Measurements from ENCODE around the gene PPM1H.

- no peak for TF ChIP-seq CTCF (conservative IDR thresholded peaks at IDR 0.05; ENCODE audit: low read length)
- no peak for TF ChIP-seq EZH2phosphoT487 (IDR thresholded peaks at IDR 0.05; ENCODE audit: borderline replicate concordance)
Measured at GRCh38 chr12:62868820-62869219, 66.1 kb downstream of the PPM1H start.

All from Loucy (cell line).